ENCODE data around the gene CRIP3. TPM values are rescaled to one million over a fixed set of nuclear protein-coding genes. Genes with fewer than 3 reads are reported as not detected.

CRIP3 gene
- polyA plus RNA-seq, 3 donors = 1.2 to 12.8 (median 1.6) TPM

GRCh38 chr6:43260791-43261190, 47.8 kb downstream of the CRIP3 start:
- Mint-ChIP-seq H3K27me3 (ENCODE audit: low read depth in 3 of 3) (peaks cover 6 to 22% (median 13%) of the 10 kb centered on the region in 3 donors), H3K4me1 (peaks cover 4% of the 10 kb centered on the region), H3K4me3 (no peak overlapping the region), H3K36me3 (no peaks in the 10 kb centered on the region), H3K27ac (no peak overlapping the region), H3K9me3 (no peaks in the 10 kb centered on the region)
- H3K9me3 ChIP-seq (replicated peaks in 1 of 2; ENCODE audit: control insufficient read depth in 1 of 2, insufficient read depth in 1 of 2, low read length in 2 of 2) = no peaks in the 10 kb centered on the region
- TF ChIP-seq, protein P1, sequence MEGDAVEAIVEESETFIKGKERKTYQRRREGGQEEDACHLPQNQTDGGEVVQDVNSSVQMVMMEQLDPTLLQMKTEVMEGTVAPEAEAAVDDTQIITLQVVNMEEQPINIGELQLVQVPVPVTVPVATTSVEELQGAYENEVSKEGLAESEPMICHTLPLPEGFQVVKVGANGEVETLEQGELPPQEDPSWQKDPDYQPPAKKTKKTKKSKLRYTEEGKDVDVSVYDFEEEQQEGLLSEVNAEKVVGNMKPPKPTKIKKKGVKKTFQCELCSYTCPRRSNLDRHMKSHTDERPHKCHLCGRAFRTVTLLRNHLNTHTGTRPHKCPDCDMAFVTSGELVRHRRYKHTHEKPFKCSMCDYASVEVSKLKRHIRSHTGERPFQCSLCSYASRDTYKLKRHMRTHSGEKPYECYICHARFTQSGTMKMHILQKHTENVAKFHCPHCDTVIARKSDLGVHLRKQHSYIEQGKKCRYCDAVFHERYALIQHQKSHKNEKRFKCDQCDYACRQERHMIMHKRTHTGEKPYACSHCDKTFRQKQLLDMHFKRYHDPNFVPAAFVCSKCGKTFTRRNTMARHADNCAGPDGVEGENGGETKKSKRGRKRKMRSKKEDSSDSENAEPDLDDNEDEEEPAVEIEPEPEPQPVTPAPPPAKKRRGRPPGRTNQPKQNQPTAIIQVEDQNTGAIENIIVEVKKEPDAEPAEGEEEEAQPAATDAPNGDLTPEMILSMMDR (IDR thresholded peaks at IDR 0.05) = no peak
- no peak overlapping the region for H3K9ac ChIP-seq (ENCODE audit: insufficient read depth, low read length, poor library complexity, severe bottlenecking)
- H3K4me3 ChIP-seq (replicated peaks in 1 of 3; ENCODE audit: low read depth in 2 of 3, low read length in 3 of 3) = no peak overlapping the region
- H3K27ac ChIP-seq (ENCODE audit: low read depth in 1 of 2, low read length in 2 of 2) = no peak overlapping the region
- H2AFZ ChIP-seq (ENCODE audit: insufficient read depth, low read depth, low read length, poor library complexity, severe bottlenecking) = no peak overlapping the region
- no peaks in the 10 kb centered on the region for H4K20me1 ChIP-seq (ENCODE audit: insufficient read depth, low read length)
- no peaks in the 10 kb centered on the region for H3K36me3 ChIP-seq (replicated peaks in 1 of 2; ENCODE audit: control insufficient read depth in 1 of 2, insufficient read depth in 2 of 2, low read length in 2 of 2)
- DNase-seq = no peak
- intact Hi-C loops (cut with micrococcal nuclease) = loop anchor here (5.0 to 10.0 kb wide), 4 partner anchors 77 to 247 kb away; no protein-coding TSS in a partner anchor
- H3K79me2 ChIP-seq (ENCODE audit: insufficient read depth, low read length) = no peaks in the 10 kb centered on the region
- no peaks in the 10 kb centered on the region for H3K4me1 ChIP-seq (ENCODE audit: control insufficient read depth in 1 of 2, insufficient read depth in 2 of 2, low read length in 2 of 2)
- H3K4me2 ChIP-seq (replicated peaks; ENCODE audit: extremely low read depth, low read length, poor library complexity, severe bottlenecking) = no peak overlapping the region
- no peaks in the 10 kb centered on the region for H3K27me3 ChIP-seq (ENCODE audit: control insufficient read depth in 2 of 2, insufficient read depth in 2 of 2, low read length in 2 of 2)
- 77% methylated on average over 3 of the region's 4 CpGs for WGBS (ENCODE audit: insufficient coverage)

DNA sequence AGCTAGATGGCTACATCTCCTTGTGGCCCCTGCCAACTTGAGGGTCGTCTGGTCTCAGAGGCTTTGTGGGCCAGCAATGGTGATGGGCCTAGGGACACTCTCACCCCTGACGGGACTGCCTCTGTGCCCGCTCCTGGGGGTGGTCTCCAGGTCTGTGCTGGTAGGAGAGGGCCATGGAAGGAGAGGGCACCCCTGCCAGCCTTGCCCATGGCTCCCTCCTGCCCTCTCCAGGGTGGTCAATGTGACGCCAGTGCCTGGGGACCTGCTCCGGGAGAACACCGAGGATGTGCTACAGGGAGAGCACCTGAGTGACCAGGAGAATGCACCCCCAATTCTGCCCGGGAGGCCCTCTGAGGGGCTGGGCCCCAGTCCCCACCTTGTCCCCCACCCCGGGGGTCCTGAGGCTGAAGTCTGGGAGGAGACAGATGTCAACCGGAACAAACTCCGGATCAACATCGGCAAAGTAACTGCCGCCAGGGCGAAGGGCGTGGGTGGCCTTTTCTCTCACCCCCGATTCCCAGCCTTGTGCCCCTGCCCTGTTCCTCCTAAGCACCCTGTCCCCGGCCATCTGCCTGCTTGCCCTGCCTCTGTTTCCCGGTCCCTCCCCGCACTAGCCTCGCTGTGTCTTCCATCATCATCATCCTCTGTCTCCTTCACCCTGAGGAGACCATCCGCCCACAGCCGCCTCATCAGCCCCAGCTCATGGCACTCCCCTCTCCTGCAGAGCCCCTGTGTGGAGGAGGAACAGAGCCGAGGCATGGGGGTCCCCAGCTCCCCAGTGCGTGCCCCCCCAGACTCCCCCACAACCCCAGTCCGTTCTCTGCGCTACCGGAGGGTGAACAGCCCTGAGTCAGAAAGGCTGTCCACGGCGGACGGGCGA, 49.6 kb downstream of the CRIP3 start:
- Histone ChIP-seq H2AFZ (ENCODE audit: insufficient read depth, low read depth, low read length, poor library complexity, severe bottlenecking) (no peak overlapping the region), H3K9ac (ENCODE audit: insufficient read depth, low read length, poor library complexity, severe bottlenecking) (no peak overlapping the region), H3K4me3 (replicated peaks in 1 of 3; ENCODE audit: low read depth in 2 of 3, low read length in 3 of 3) (no peak overlapping the region), H3K27me3 (ENCODE audit: control insufficient read depth in 2 of 2, insufficient read depth in 2 of 2, low read length in 2 of 2) (no peaks in the 10 kb centered on the region), H3K9me3 (replicated peaks in 1 of 2; ENCODE audit: control insufficient read depth in 1 of 2, insufficient read depth in 1 of 2, low read length in 2 of 2) (no peaks in the 10 kb centered on the region), H4K20me1 (ENCODE audit: insufficient read depth, low read length) (no peaks in the 10 kb centered on the region), H3K36me3 (replicated peaks in 1 of 2; ENCODE audit: control insufficient read depth in 1 of 2, insufficient read depth in 2 of 2, low read length in 2 of 2) (no peaks in the 10 kb centered on the region), H3K79me2 (ENCODE audit: insufficient read depth, low read length) (no peaks in the 10 kb centered on the region), H3K27ac (ENCODE audit: low read depth in 1 of 2, low read length in 2 of 2) (no peak overlapping the region), H3K4me1 (ENCODE audit: control insufficient read depth in 1 of 2, insufficient read depth in 2 of 2, low read length in 2 of 2) (no peaks in the 10 kb centered on the region), H3K4me2 (replicated peaks; ENCODE audit: extremely low read depth, low read length, poor library complexity, severe bottlenecking) (no peak overlapping the region)
- WGBS (ENCODE audit: insufficient coverage) = 97% methylated on average over 20 of the region's 30 CpGs
- Mint-ChIP-seq H3K4me3 (no peak overlapping the region), H3K36me3 (no peaks in the 10 kb centered on the region), H3K27ac (no peak overlapping the region), H3K27me3 (ENCODE audit: low read depth in 3 of 3) (peaks cover 7 to 27% (median 14%) of the 10 kb centered on the region in 3 donors), H3K9me3 (no peaks in the 10 kb centered on the region), H3K4me1 (peaks cover 4% of the 10 kb centered on the region)
- no peak for DNase-seq
- intact Hi-C loops (cut with micrococcal nuclease) = no loop called here
- TF ChIP-seq, protein P1 (IDR thresholded peaks at IDR 0.05) = no peak

Measured in CD14-positive monocyte (primary cell).